C4-2B (cell line): ENCODE results near the gene RIPOR2.

Experiments
- ZFX ChIP-seq: fragments of 450-650 bp; IDR thresholded peaks from 2 replicates; pipeline ENCODE4 v1.6.1; 2017
- TF ChIP-seq, protein P1 (sequence below): fragments of 450-650 bp; conservative IDR thresholded peaks from 2 replicates; pipeline ENCODE4 v1.5.1; 2017; ENCODE audit warnings: mild to moderate bottlenecking

DNA sequence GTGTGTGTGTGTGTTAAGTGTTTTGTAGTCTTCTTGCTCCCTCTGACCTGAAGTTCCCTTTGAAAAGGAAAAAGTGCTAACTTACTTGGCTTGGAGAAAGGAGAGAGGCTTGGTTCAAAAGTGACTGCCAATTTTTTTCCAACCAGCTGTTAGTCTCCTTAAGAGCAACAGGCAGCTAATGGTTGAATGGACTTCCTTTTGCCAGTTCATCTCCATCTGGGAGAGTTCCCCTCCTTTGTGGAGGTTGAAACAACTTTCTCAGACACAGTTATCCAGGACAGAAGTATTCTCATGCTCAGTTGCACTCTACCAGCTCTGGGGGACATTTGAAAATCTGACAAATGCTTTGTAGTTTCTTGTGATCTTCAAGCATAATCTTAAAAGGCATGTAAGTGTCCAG, 4.5 kb downstream of the RIPOR2 start:
- TF ChIP-seq, protein P1, sequence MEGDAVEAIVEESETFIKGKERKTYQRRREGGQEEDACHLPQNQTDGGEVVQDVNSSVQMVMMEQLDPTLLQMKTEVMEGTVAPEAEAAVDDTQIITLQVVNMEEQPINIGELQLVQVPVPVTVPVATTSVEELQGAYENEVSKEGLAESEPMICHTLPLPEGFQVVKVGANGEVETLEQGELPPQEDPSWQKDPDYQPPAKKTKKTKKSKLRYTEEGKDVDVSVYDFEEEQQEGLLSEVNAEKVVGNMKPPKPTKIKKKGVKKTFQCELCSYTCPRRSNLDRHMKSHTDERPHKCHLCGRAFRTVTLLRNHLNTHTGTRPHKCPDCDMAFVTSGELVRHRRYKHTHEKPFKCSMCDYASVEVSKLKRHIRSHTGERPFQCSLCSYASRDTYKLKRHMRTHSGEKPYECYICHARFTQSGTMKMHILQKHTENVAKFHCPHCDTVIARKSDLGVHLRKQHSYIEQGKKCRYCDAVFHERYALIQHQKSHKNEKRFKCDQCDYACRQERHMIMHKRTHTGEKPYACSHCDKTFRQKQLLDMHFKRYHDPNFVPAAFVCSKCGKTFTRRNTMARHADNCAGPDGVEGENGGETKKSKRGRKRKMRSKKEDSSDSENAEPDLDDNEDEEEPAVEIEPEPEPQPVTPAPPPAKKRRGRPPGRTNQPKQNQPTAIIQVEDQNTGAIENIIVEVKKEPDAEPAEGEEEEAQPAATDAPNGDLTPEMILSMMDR = no peak
- TF ChIP-seq ZFX = no peak
